SK-N-DZ (cell line): ENCODE results near the gene U2SURP.

ENCODE experiments used
- DNase-seq: peaks from one replicate; pipeline ENCODE4 v3.0.0-alpha.2; 2015; ENCODE audit warnings: low spot score
- small RNA-seq, 2 experiments: library from RNA; depleted of rRNA; stranded (forward); fragments of <200 nt; gene quantifications; one replicate each; pipeline ENCODE3, GENCODE V24; 2014

Gene U2SURP

GRCh38 chr3:143101792-143102381 lies 100.5 kb downstream of the U2SURP start:
- no peak for DNase-seq

GRCh38 chr3:143103652-143104051 lies 102.3 kb downstream of the U2SURP start:
- no peak for DNase-seq

GRCh38 chr3:143105170-143105569 lies 103.8 kb downstream of the U2SURP start:
- DNase-seq = no peak

- DNase-seq = no peak
These were observed 108.5 kb downstream of the U2SURP start for GRCh38 chr3:143109861-143110260.

Small RNAs within 50 kb of the gene (small RNA-seq; reads per million reads assigned to genes)
- gene AC021074.2 = 0 reads per million in 2 experiments
